Loucy (cell line): ENCODE measurements around the gene DLL4.

Experiments used
- H2AFZ ChIP-seq: fragments of 200-600 bp; sonication (generic); 2 replicates; pipeline ENCODE4 v1.6.0; 2016; ENCODE audit warnings: antibody characterized with exemption, mild to moderate bottlenecking, low read length, moderate library complexity
- H3F3A ChIP-seq: fragments of 200-600 bp; 2 replicates; pipeline ENCODE4 v1.6.0; 2016; ENCODE audit warnings: antibody characterized with exemption, low read depth, mild to moderate bottlenecking
- H3K27me3 ChIP-seq: fragments of 200-600 bp; sonication (generic); 2 replicates; pipeline ENCODE4 v1.6.1; 2014; ENCODE audit warnings: low read length, mild to moderate bottlenecking; ENCODE audit not compliant: insufficient read depth, poor library complexity, severe bottlenecking
- H3K36me3 ChIP-seq: fragments of 200-600 bp; sonication (generic); 2 replicates; pipeline ENCODE4 v1.6.1; 2016; ENCODE audit warnings: low read length; ENCODE audit not compliant: insufficient read depth
- H3K4me1 ChIP-seq: fragments of 200-600 bp; sonication (generic); 2 replicates; pipeline ENCODE4 v1.5.1; 2014; ENCODE audit warnings: low read length, mild to moderate bottlenecking; ENCODE audit not compliant: insufficient read depth, poor library complexity, severe bottlenecking
- H3K4me2 ChIP-seq: fragments of 200-600 bp; sonication (generic); 2 replicates; pipeline ENCODE4 v1.6.0; 2014; ENCODE audit warnings: antibody characterized with exemption, low read length, low read depth, mild to moderate bottlenecking; ENCODE audit not compliant: poor library complexity, severe bottlenecking
- H3K4me3 ChIP-seq: fragments of 200-600 bp; sonication (generic); 2 replicates; pipeline ENCODE4 v1.5.1; 2014; ENCODE audit warnings: low read length, mild to moderate bottlenecking, mixed read lengths; ENCODE audit not compliant: poor library complexity, severe bottlenecking
- H3K79me2 ChIP-seq: fragments of 200-600 bp; sonication (generic); 2 replicates; pipeline ENCODE4 v1.6.1; 2014; ENCODE audit warnings: low read length; ENCODE audit not compliant: insufficient read depth
- H3K9ac ChIP-seq: fragments of 200-600 bp; sonication (generic); 2 replicates; pipeline ENCODE4 v1.6.0; 2014; ENCODE audit warnings: mild to moderate bottlenecking, low read depth, low read length, moderate library complexity; ENCODE audit not compliant: poor library complexity, severe bottlenecking
- H3K9me2 ChIP-seq: fragments of 200-600 bp; sonication (generic); replicated peaks from 2 replicates; pipeline ENCODE4 v1.6.1; 2016; ENCODE audit warnings: low read depth, low read length, mixed read lengths
- H3K9me3 ChIP-seq: fragments of 200-600 bp; sonication (generic); 2 replicates; pipeline ENCODE4 v1.6.1; 2014; ENCODE audit warnings: mild to moderate bottlenecking, antibody characterized with exemption, low read length, low read depth; ENCODE audit not compliant: insufficient read depth
- H4K20me1 ChIP-seq: fragments of 200-600 bp; sonication (generic); 2 replicates; pipeline ENCODE4 v1.6.0; 2014; ENCODE audit warnings: antibody characterized with exemption, low read length, mild to moderate bottlenecking; ENCODE audit not compliant: insufficient read depth, poor library complexity, severe bottlenecking
- EZH2phosphoT487 ChIP-seq: fragments of 200-600 bp; IDR thresholded peaks from 2 replicates; pipeline ENCODE4 v1.6.1; 2018; ENCODE audit warnings: antibody characterized with exemption, mild to moderate bottlenecking, moderate library complexity, borderline replicate concordance
- TF ChIP-seq, protein P1 (sequence below): fragments of 200-600 bp; sonication (generic); conservative IDR thresholded peaks from 2 replicates; pipeline ENCODE4 v1.5.1; 2014; ENCODE audit warnings: mild to moderate bottlenecking, antibody characterized with exemption, low read length

Gene DLL4

GRCh38 chr15:40893733-40894680 lies 35.1 kb upstream of the DLL4 start, which contains the start of gene VPS18:
VPS18 (plus strand) TSS chr15:40894450; CDS start chr15:40894769, 319 bp downstream.
- TF ChIP-seq EZH2phosphoT487: no peak
- TF ChIP-seq, protein P1, sequence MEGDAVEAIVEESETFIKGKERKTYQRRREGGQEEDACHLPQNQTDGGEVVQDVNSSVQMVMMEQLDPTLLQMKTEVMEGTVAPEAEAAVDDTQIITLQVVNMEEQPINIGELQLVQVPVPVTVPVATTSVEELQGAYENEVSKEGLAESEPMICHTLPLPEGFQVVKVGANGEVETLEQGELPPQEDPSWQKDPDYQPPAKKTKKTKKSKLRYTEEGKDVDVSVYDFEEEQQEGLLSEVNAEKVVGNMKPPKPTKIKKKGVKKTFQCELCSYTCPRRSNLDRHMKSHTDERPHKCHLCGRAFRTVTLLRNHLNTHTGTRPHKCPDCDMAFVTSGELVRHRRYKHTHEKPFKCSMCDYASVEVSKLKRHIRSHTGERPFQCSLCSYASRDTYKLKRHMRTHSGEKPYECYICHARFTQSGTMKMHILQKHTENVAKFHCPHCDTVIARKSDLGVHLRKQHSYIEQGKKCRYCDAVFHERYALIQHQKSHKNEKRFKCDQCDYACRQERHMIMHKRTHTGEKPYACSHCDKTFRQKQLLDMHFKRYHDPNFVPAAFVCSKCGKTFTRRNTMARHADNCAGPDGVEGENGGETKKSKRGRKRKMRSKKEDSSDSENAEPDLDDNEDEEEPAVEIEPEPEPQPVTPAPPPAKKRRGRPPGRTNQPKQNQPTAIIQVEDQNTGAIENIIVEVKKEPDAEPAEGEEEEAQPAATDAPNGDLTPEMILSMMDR: peak; percentile 70
- H3F3A ChIP-seq: no peaks in the 10 kb centered on the region
- no peaks in the 10 kb centered on the region for H3K9me2 ChIP-seq
- H3K79me2 ChIP-seq: peaks cover 42% of the 10 kb centered on the region
- H3K27me3 ChIP-seq: no peaks in the 10 kb centered on the region
- H2AFZ ChIP-seq: peak within 1 kb of the TSS; percentile 93
- H3K9ac ChIP-seq: peak within 1 kb of the TSS; percentile 88
- peaks cover 3% of the 10 kb centered on the region; the same call in 1 of the 2 replicates for H3K36me3 ChIP-seq
- H3K4me1 ChIP-seq: peaks cover 11% of the 10 kb centered on the region
- H3K4me3 ChIP-seq: peak within 1 kb of the TSS; percentile 95
- H3K9me3 ChIP-seq: no peaks in the 10 kb centered on the region
- H4K20me1 ChIP-seq: peaks cover 9% of the 10 kb centered on the region
- H3K4me2 ChIP-seq: peak within 1 kb of the TSS; percentile 95

DNA sequence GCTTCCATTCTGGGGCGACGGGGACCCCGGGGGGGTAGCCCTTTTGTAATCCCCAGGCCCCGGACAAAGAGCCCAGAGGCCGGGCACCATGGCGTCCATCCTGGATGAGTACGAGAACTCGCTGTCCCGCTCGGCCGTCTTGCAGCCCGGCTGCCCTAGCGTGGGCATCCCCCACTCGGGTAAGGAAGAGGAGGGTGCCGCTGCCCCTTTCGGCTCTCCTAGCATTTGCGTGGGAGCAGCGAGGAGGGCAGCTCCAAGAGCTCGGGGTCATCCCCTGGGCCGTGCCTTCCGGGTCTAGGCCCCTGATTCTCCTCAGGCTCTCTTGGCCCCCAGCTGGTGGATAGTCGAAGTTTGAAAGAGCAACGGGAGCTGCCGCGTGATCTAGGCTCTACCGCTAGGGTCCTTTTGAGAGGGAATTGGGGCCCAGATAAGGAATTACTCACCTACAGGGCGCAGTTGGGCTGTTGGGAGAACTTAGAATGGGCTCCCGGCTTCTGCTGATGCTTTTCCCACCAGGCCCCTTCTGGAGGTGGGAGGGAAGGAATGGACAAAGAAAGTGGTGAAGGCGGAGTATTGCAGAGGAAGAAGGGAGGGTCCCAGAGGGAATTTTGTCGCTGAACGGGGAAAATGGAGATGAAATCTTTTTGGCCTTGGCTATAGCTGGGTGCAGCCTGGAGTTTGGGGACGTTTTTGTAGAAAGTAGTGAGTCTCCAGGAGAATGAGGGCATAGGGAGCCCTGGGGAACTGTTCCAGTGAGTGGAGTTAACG lies 34.3 kb upstream of the DLL4 start:
- peaks cover 11% of the 10 kb centered on the region; the same call in 1 of the 2 replicates for H3K36me3 ChIP-seq
- no peaks in the 10 kb centered on the region for H3K9me3 ChIP-seq
- H3K4me3 ChIP-seq: peak overlapping the region; percentile 95
- peaks cover 50% of the 10 kb centered on the region for H3K79me2 ChIP-seq
- H3K27me3 ChIP-seq: no peaks in the 10 kb centered on the region
- TF ChIP-seq, protein P1: peak; percentile 68
- no peak for TF ChIP-seq EZH2phosphoT487
- H3K9ac ChIP-seq: peak overlapping the region; percentile 88
- H3K9me2 ChIP-seq: no peaks in the 10 kb centered on the region
- H3K4me2 ChIP-seq: peak overlapping the region; percentile 95
- H4K20me1 ChIP-seq: peaks cover 15% of the 10 kb centered on the region
- H3F3A ChIP-seq: no peaks in the 10 kb centered on the region
- H2AFZ ChIP-seq: peak overlapping the region; percentile 84
- peaks cover 11% of the 10 kb centered on the region for H3K4me1 ChIP-seq

GRCh38 chr15:40899536-40900207 lies 29.5 kb upstream of the DLL4 start:
- Histone ChIP-seq H3F3A (no peaks in the 10 kb centered on the region), H3K4me1 (peaks cover 14% of the 10 kb centered on the region), H3K36me3 (peaks cover 39% of the 10 kb centered on the region; the same call in 1 of the 2 replicates), H3K4me2 (no peak overlapping the region), H3K79me2 (peaks cover 69% of the 10 kb centered on the region), H3K9me3 (no peaks in the 10 kb centered on the region), H4K20me1 (peaks cover 38% of the 10 kb centered on the region), H3K9me2 (no peaks in the 10 kb centered on the region), H3K4me3 (no peak overlapping the region), H2AFZ (no peak overlapping the region), H3K9ac (no peak overlapping the region), H3K27me3 (no peaks in the 10 kb centered on the region)
- TF ChIP-seq, protein P1: no peak
